ENCODE measurements around the gene HOXD11.

HOXD11 gene

DNA sequence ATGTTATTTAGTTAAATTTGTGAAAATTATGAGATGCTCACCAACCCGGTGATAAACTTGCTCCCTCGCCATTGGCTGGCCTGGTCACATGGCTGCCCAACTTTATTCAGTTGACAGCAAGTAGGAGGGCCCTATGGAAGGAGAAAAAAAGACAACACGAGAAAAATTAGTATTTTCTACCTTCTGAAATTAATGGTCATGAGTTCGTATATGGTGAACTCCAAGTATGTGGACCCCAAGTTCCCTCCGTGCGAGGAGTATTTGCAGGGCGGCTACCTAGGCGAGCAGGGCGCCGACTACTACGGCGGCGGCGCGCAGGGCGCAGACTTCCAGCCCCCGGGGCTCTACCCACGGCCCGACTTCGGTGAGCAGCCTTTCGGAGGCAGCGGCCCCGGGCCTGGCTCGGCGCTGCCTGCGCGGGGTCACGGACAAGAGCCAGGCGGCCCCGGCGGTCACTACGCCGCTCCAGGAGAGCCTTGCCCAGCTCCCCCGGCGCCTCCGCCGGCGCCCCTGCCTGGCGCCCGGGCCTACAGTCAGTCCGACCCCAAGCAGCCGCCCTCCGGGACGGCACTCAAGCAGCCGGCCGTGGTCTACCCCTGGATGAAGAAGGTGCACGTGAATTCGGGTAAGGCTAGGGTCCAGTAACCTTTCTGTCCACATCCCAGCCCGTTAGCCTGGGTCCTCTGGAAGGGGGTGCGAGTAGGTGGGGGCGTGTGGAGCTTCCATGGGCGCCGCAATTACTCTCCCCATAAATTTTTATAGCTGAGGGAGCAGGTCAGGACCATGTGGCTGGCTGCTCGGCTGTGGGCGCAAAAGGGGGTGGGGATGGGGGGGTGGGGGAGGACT lies 44.6 kb downstream of the HOXD11 start, which contains the start of gene HOXD4:
Gene HOXD4, plus strand, starts transcription at position 109 of the 846 bp plus-strand sequence. Its CDS starts 84 bp downstream, at position 193.
- no peak for DNase-seq

DNA sequence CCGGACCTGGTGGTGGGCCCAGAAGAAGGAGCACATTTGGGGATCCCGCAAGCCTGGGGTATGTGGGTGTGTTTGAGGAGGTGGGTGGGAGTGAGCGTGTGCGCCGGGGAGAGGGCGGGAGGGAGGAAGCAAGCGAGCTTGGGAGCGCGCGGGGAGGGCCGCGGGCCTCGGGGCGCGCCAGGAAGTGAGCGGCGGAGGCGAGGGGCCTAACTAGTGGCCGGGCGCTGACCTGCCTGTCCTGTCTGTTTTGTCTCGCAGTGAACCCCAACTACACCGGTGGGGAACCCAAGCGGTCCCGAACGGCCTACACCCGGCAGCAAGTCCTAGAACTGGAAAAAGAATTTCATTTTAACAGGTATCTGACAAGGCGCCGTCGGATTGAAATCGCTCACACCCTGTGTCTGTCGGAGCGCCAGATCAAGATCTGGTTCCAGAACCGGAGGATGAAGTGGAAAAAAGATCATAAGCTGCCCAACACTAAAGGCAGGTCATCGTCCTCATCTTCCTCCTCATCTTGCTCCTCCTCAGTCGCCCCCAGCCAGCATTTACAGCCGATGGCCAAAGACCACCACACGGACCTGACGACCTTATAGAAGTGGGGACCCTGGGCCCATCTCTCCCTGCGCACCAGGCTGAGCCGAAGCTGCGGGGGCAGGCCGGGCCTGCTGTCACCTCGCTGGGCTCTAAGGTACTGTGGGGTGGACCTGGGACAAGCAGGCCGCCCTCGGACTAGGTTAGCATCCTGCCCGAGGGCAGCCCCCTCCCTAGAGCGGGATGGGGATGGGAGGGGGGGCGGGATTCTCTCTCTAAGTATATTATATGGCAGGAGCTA lies 45.5 kb downstream of the HOXD11 start:
- DNase-seq = no peak

DNA sequence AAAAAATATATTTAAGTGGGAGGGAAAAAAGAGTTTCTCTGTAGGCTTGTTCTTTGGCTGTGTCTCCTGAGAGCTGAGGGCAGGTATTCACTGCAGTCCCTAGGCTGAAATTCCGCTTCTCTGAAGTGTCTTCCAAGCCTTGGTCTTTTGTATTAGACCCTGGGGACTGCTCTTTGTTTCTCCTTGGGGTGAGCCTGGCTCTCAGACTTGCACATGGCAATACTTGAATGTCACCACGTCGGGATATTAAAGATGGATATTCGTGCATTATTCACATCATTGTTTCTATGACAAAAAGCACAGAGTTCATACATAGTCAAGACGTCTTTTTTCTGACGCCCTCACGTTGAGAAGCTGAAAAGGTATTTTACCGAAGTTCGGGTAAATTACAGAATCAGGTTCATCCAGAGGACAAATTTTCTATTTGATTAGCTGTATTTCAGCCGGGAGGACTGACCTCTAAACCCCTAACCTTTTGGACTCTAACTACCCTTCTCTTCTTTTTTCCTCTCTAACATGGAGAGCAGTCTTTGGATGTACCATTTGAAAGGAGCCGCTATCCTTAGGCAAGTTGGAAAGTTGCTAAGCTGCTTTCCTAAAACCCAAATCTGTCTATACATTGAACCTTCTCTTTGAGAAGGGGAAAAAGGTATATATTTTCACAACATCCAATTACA lies 47.6 kb downstream of the HOXD11 start:
- no peak for DNase-seq

DNA sequence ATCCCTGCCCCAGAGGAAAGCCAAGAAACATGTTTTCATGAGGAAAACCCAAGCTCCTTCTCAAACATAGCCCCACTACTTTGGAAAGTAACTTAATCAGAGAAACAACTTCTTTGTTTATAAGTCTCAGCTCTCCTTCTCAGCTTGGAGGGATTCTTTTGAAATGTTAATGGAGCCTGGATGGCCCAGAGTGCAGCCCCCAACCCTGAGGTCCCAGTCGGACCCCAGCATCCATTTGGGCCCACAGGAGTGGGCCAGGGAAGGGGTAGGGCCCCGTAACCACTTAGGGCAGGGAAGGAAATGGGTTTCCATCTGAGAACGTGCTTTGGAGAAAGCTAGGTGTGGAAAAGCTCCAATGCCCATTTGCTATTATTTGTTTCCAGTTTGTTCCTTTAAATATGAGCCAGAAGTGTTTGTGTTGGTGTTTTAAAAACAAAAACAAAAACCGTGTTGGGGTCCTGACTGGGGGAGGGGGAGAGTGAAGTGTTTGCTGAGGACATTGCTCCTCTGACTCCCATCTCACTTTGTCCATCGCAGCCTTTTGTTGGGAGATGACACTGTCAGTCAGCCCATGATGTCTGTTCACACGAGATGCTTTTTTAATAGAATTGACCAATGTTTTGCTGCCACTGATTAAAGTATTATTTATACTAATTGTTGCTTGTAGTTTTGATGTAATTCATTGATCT lies 48.4 kb downstream of the HOXD11 start:
- DNase-seq = no peak

DNA sequence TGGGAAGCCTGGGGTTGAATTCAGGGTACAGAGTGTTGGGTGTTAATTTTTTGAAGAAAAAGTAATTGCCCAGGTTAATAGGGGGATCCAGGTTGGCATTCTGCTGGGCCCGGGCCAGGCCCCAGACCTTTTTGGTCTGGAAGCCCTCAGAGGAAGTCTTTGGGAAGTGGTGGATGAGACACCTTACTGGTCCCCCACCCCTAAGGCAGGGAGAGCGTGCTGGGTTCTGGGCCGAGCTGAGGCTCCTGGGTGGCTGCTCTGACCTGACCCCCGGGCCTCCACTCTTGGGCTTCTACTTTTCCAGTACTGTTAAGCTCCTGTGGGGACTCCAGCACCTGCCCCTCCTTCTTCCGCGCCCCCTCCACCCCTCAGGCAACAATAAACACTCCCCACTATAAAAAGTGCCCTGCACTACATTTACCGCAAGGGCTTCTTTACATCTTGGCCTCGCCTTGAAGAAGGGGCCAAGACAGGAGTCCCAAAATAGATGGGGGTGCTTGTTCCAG lies 49.3 kb downstream of the HOXD11 start:
- no peak for DNase-seq

DNA sequence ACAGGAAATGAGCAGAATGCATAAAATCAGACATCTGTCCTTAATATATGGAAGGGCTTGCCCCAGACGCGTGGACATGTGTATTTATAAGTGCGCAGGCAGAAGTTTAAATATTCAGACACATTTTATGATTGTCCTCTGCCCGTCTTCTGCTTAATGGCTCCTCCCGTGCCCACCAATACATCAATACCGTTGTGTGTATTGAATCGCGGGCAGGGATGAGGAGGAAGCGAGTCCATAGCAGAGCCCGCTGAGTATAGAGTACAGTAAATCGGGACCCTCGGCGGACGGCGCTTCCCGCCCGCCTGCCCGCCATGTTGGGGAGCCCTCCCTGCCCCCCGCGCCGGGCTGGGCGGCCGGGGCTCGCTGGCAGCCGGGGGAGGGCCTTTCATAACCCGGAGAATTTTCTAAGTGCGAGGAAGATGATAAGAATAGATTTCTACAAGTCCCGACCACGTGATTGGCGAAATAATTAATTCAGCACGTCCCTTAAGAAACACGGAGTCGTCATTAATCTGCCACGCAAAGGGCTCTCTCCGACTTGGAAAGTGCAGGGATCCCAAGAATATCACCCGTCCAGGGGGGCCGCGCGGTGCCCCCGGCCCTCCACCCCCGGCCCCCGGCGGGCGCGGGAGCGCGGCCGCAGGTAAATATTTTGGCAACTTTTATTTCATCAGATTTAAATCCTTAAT lies 49.9 kb downstream of the HOXD11 start, which contains the start of gene HOXD3:
Gene HOXD3, plus strand, starts transcription at position 501 of the 692 bp plus-strand sequence. CDS start 11,808 bp downstream, outside the sequence.
- no peak for DNase-seq

DNA sequence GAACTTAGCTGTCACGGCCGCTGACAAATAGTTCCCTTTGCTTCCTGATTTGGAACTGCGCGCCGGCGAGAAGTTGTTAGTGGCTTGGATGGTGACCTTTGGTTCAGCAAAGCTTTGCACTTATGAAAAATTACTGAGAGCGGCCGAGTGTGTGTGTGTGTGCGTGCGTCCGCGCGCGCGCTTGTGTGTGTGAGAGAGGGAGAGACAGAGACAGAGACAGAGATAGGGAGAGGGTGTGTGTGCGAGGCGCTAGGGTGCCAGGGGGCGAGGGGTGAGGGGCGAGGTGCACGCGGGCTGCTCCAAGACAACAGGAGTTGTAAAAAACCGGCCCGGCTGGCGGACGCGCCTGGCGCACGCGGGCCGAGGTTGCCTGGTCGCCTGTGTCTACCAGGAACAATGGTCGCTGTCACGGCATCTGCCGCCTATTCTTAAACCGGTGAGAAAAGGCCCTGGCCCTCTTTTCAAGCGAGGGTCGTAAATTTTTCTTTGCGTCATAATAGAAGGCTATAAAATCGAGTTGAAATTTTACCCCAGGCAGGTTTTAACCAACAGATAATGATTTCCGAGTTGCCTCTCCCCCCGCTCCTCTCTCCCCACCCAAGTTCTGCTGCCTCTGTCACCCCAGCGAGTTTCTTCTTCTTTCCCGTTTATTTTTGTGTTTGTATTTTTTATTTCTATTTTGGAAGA lies 50.6 kb downstream of the HOXD11 start:
- no peak for DNase-seq

DNA sequence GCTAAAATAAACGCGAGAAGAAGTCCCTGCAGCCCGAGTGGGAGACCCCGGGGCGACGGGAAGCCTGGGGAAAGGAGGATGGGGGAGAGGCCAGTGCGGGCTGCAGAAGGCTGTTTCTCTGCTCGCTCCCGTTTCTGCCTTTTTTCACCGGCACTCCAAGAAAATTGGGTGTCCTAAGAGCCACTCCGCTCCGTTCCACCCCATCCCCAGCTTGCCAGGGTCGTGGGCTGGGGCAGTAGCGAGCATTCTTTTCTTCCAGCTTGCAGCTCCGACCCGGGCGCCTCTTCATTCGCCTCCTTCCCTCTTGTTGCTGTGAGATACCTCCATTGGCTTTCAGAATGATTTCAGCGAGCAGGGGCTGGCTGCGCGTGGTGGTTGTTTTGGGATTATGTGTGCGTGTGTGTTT lies 51.1 kb downstream of the HOXD11 start:
- DNase-seq = no peak

DNA sequence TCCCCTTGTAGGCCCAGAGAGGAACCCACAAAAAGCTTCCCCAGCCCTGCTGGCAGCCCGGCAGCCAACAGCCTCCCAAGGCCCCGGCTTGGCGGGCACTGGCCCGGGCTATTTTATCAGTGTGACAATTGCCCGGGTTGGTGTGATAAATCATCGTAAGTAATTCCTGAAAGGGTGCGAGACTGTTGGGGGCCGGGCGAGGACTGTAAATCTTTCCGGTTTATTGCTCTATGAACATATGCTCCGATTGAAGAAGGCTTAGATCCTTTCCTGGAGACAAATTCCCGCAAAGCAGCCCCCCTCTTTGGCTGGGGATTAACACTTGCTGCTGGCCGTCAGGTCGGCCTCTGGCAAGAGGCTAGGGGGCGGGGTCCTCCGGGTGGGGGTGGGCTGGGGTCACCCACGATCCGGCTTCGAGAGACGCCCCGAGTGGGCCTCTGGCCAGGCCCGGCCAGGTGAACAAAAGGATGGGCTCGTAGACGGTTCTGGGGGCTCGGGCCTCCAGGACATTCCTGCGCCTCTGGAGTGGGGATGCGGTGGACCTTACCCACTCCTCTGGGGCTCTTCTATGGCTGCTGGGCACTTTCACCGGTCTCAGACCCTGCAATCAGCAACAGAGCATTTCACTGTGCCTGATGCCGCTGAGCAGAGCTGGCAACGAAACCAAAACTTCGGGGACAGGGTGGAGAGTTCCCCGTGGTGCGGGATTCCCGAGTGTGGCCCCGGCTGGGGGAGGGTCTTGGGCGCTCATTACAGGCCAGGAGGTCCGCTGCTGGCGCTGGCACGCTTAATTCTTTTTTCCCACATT lies 52.0 kb downstream of the HOXD11 start:
- no peak for DNase-seq

All from KG1 (cell line).